Measurements from ENCODE around the gene PPP1R14C. TPM values are rescaled to one million over a fixed set of nuclear protein-coding genes. Genes with fewer than 3 reads are reported as not detected.

Gene PPP1R14C
- total RNA-seq, 2 donors from 2014 or later = 0.95 to 1.3 TPM

GRCh38 chr6:150100745-150101144, 42.1 kb upstream of the PPP1R14C start:
- ATAC-seq (ENCODE audit: insufficient number of reproducible peaks, low FRiP score, low read depth) (no peak), DNase-seq (ENCODE audit: low spot score) (no peak)
- Histone ChIP-seq H3K4me3 (no peak overlapping the region), H3K4me1 (ENCODE audit: control insufficient read depth in 1 of 2, low read depth in 2 of 2) (no peaks in the 10 kb centered on the region), H3K9me3 (no peaks in the 10 kb centered on the region), H3K27ac (no peak overlapping the region), H3K36me3 (no peaks in the 10 kb centered on the region), H3K27me3 (replicated peaks; ENCODE audit: insufficient read depth) (no peaks in the 10 kb centered on the region)
- no peak for TF ChIP-seq CTCF (IDR thresholded peaks at IDR 0.05)

GRCh38 chr6:150102750-150103270, 40.0 kb upstream of the PPP1R14C start:
- ATAC-seq (ENCODE audit: insufficient number of reproducible peaks, low FRiP score, low read depth) (no peak), DNase-seq (ENCODE audit: low spot score) (no peak)
- Histone ChIP-seq H3K27me3 (replicated peaks; ENCODE audit: insufficient read depth) (no peaks in the 10 kb centered on the region), H3K36me3 (no peaks in the 10 kb centered on the region), H3K27ac (no peak overlapping the region), H3K9me3 (no peaks in the 10 kb centered on the region), H3K4me3 (no peak overlapping the region), H3K4me1 (ENCODE audit: control insufficient read depth in 1 of 2, low read depth in 2 of 2) (no peaks in the 10 kb centered on the region)
- no peak for TF ChIP-seq CTCF (IDR thresholded peaks at IDR 0.05)

GRCh38 chr6:150112233-150112632, 30.6 kb upstream of the PPP1R14C start:
- no peak for ATAC-seq (ENCODE audit: insufficient number of reproducible peaks, low FRiP score, low read depth)
- H3K4me3 ChIP-seq = no peak overlapping the region
- no peaks in the 10 kb centered on the region for H3K36me3 ChIP-seq
- DNase-seq (ENCODE audit: low spot score) = no peak
- H3K4me1 ChIP-seq (ENCODE audit: control insufficient read depth in 1 of 2, low read depth in 2 of 2) = no peaks in the 10 kb centered on the region
- no peak overlapping the region for H3K27ac ChIP-seq
- no peaks in the 10 kb centered on the region for H3K27me3 ChIP-seq (replicated peaks; ENCODE audit: insufficient read depth)
- no peaks in the 10 kb centered on the region for H3K9me3 ChIP-seq
- TF ChIP-seq CTCF (IDR thresholded peaks at IDR 0.05) = no peak

GRCh38 chr6:150115769-150116168, 27.1 kb upstream of the PPP1R14C start:
- ATAC-seq (ENCODE audit: insufficient number of reproducible peaks, low FRiP score, low read depth) (no peak), DNase-seq (ENCODE audit: low spot score) (no peak)
- H3K9me3 ChIP-seq = no peaks in the 10 kb centered on the region
- H3K27me3 ChIP-seq (replicated peaks; ENCODE audit: insufficient read depth) = no peaks in the 10 kb centered on the region
- no peaks in the 10 kb centered on the region for H3K36me3 ChIP-seq
- no peak overlapping the region for H3K27ac ChIP-seq
- no peaks in the 10 kb centered on the region for H3K4me1 ChIP-seq (ENCODE audit: control insufficient read depth in 1 of 2, low read depth in 2 of 2)
- H3K4me3 ChIP-seq = no peak overlapping the region
- TF ChIP-seq CTCF (IDR thresholded peaks at IDR 0.05) = no peak

GRCh38 chr6:150116200-150116800, 26.5 kb upstream of the PPP1R14C start:
- Histone ChIP-seq H3K4me3 (no peak overlapping the region), H3K36me3 (no peaks in the 10 kb centered on the region), H3K4me1 (ENCODE audit: control insufficient read depth in 1 of 2, low read depth in 2 of 2) (no peaks in the 10 kb centered on the region), H3K27me3 (replicated peaks; ENCODE audit: insufficient read depth) (no peaks in the 10 kb centered on the region), H3K27ac (no peak overlapping the region), H3K9me3 (no peaks in the 10 kb centered on the region)
- no peak for TF ChIP-seq CTCF (IDR thresholded peaks at IDR 0.05)
- DNase-seq (ENCODE audit: low spot score) = no peak
- no peak for ATAC-seq (ENCODE audit: insufficient number of reproducible peaks, low FRiP score, low read depth)

All from thoracic aorta (tissue), 2 donors.